Vagina (tissue), 2 donors: ENCODE results near the gene EYS. TPM values are rescaled to one million over a fixed set of nuclear protein-coding genes. Genes with fewer than 3 reads are reported as not detected.
"Not testable (repeated sequence)": the region's sequence is repeated elsewhere in the genome, so short reads cannot be mapped to it uniquely, and the experiment has no call there.

Source experiments
- DNase-seq, 2 donors: peaks; one replicate each; pipeline ENCODE4 v3.0.0-alpha.2; 2017; ENCODE audit errors: extremely low spot score in 2 of 2
- H3K27ac ChIP-seq: fragments of 200-600 bp; sonication (generic); one replicate; pipeline ENCODE4 v1.5.1; 2019
- H3K27me3 ChIP-seq: fragments of 200-600 bp; sonication (generic); one replicate; pipeline ENCODE4 v1.5.1; 2019
- H3K36me3 ChIP-seq, 2 donors: fragments of 200-600 bp; sonication (generic); one replicate each; pipeline ENCODE4 v1.5.1; 2017 to 2019
- H3K4me1 ChIP-seq: fragments of 200-600 bp; sonication (generic); one replicate; pipeline ENCODE4 v1.5.1; 2019
- H3K4me3 ChIP-seq, 2 donors: fragments of 200-600 bp; sonication (generic); 1 replicate in 1 of 2; 2 replicates in 1 of 2; pipeline ENCODE4 v1.5.1; 2016 to 2019
- H3K9me3 ChIP-seq: fragments of 200-600 bp; sonication (generic); one replicate; pipeline ENCODE4 v1.5.1; 2019
- CTCF ChIP-seq, 3 experiments: fragments of 450-650 bp in 2 of 3; fragments of 200-600 bp in 1 of 3; sonication (generic) in 1 of 3; IDR thresholded peaks; one replicate each; pipeline ENCODE4 v1.5.1; 2017 to 2019; ENCODE audit warnings: antibody characterized with exemption in 3 of 3, mild to moderate bottlenecking in 2 of 3, moderate library complexity in 2 of 3
- POLR2A ChIP-seq, 2 donors: fragments of 450-650 bp; IDR thresholded peaks; one replicate each; pipeline ENCODE4 v1.6.1; 2017; ENCODE audit warnings: antibody characterized with exemption in 2 of 2, mild to moderate bottlenecking in 2 of 2, moderate library complexity in 2 of 2
- POLR2AphosphoS5 ChIP-seq, 2 donors: sonication (generic); formaldehyde crosslinking; IDR thresholded peaks; one replicate each; pipeline ENCODE4 v1.9.0; 2017; ENCODE audit warnings: antibody characterized with exemption in 2 of 2, mild to moderate bottlenecking in 2 of 2, low read depth in 1 of 2; ENCODE audit not compliant: insufficient read depth in 1 of 2
- intact Hi-C: fragments of 100-400 bp; cut with DNase I; formaldehyde crosslinking; loops from one replicate; pipeline ENCODE4 v1.15.1; 2023
- total RNA-seq: library from RNA; depleted of rRNA; stranded (reverse); fragments of >200 nt; gene quantifications from one replicate; pipeline ENCODE4 v1.2.3, GENCODE V29; 2016

The EYS gene
- total RNA-seq, 1 donor from 2014 or later, result not detected

DNA sequence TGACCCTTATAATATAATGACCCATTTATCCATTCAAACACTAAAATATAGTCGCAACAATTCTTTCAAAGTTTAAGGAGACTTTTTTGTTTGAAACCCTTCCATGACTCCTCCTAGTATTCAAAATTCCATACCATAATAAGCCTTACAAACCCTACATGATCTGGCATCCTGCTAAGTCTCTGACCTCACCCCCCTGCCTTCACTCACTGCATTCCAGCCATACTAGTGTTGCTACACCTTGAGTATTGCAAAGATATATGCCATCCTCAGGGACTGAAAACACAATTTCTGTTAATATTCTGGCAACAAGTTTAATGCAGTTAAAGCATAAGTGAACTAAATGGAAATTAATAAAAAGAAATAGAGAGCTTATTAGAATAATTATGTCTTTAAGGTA lies 168.4 kb downstream of the EYS start:
- no peak for DNase-seq
- H3K27me3 ChIP-seq, result no peaks in the 10 kb centered on the region
- TF ChIP-seq POLR2A (IDR thresholded peaks at IDR 0.05), result no peak
- no peak for TF ChIP-seq CTCF (IDR thresholded peaks at IDR 0.05)
- no peak for TF ChIP-seq POLR2AphosphoS5 (IDR thresholded peaks at IDR 0.05; ENCODE audit: insufficient read depth in 1 of 2, low read depth in 1 of 2)
- H3K36me3 ChIP-seq, result no peaks in the 10 kb centered on the region
- no peak overlapping the region for H3K27ac ChIP-seq
- no peaks in the 10 kb centered on the region for H3K4me1 ChIP-seq
- intact Hi-C loops, result no loop called here
- H3K4me3 ChIP-seq, result no peak overlapping the region
- H3K9me3 ChIP-seq, result no peaks in the 10 kb centered on the region

- TF ChIP-seq CTCF (IDR thresholded peaks at IDR 0.05) (no peak), POLR2AphosphoS5 (IDR thresholded peaks at IDR 0.05; ENCODE audit: insufficient read depth in 1 of 2, low read depth in 1 of 2) (no peak), POLR2A (IDR thresholded peaks at IDR 0.05) (no peak)
- Histone ChIP-seq H3K4me3 (no peak overlapping the region), H3K27ac (no peak overlapping the region), H3K27me3 (no peaks in the 10 kb centered on the region), H3K36me3 (no peaks in the 10 kb centered on the region), H3K4me1 (no peaks in the 10 kb centered on the region), H3K9me3 (no peaks in the 10 kb centered on the region)
- intact Hi-C loops, result no loop called here
- DNase-seq, result no peak
These were observed 169.4 kb downstream of the EYS start for GRCh38 chr6:65537600-65537999.

DNA sequence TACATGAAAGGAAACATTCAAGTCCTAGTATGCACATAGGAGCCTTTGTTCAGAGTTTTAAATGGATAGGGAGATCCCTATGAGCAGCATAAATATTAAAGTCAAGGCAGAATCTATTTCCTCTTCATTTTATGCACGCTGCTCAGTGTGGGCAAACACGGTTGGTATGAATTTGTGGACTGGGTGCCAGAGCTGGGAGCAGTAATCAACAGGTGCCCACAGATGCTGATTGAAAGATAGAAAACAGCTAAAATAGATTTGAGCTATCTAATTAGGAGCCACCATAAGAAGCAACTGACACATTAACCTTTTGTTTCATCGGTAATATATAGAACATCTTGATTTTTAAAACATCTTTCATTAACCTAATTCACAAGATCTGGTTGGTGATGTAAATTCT lies 175.5 kb downstream of the EYS start:
- TF ChIP-seq POLR2A (IDR thresholded peaks at IDR 0.05), result no peak
- no peak for TF ChIP-seq POLR2AphosphoS5 (IDR thresholded peaks at IDR 0.05; ENCODE audit: insufficient read depth in 1 of 2, low read depth in 1 of 2)
- TF ChIP-seq CTCF (IDR thresholded peaks at IDR 0.05), result no peak
- Histone ChIP-seq H3K27me3 (no peaks in the 10 kb centered on the region), H3K4me3 (no peak overlapping the region), H3K9me3 (no peaks in the 10 kb centered on the region), H3K4me1 (no peaks in the 10 kb centered on the region), H3K36me3 (no peaks in the 10 kb centered on the region), H3K27ac (no peak overlapping the region)
- DNase-seq, result no peak
- intact Hi-C loops, result no loop called here

DNA sequence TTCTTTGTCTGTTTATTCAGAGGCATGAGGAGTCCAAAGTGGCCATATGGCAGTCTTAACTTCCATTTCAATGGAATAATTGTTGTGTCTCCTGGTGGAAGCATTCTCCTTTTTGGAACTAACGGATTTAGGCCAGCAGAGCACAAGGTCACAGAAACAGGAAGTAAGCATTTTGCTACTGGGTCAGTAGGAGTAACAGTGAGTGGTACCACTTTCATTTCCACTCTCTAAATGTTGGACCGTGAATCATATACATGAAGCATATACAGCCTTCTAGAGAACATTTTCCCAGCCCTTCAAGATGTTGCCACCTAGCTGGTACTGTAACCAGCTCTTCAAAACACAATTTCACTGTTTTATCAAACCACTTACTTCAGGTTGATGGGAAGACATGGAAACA lies 182.8 kb downstream of the EYS start:
- intact Hi-C loops, result no loop called here
- no peaks in the 10 kb centered on the region for H3K4me1 ChIP-seq
- no peak for DNase-seq
- no peak overlapping the region for H3K4me3 ChIP-seq
- TF ChIP-seq POLR2AphosphoS5 (IDR thresholded peaks at IDR 0.05; ENCODE audit: insufficient read depth in 1 of 2, low read depth in 1 of 2), result no peak
- no peak for TF ChIP-seq POLR2A (IDR thresholded peaks at IDR 0.05)
- no peak for TF ChIP-seq CTCF (IDR thresholded peaks at IDR 0.05)
- H3K36me3 ChIP-seq, result no peaks in the 10 kb centered on the region
- H3K27me3 ChIP-seq, result no peaks in the 10 kb centered on the region
- no peak overlapping the region for H3K27ac ChIP-seq
- H3K9me3 ChIP-seq, result no peaks in the 10 kb centered on the region

- Histone ChIP-seq H3K27ac (no peak overlapping the region), H3K9me3 (no peaks in the 10 kb centered on the region), H3K36me3 (no peaks in the 10 kb centered on the region), H3K4me1 (no peaks in the 10 kb centered on the region), H3K27me3 (no peaks in the 10 kb centered on the region), H3K4me3 (no peak overlapping the region)
- no peak for TF ChIP-seq POLR2AphosphoS5 (IDR thresholded peaks at IDR 0.05; ENCODE audit: insufficient read depth in 1 of 2, low read depth in 1 of 2)
- intact Hi-C loops, result no loop called here
- no peak for DNase-seq
These were observed 201.3 kb downstream of the EYS start for GRCh38 chr6:65505736-65506135.

DNA sequence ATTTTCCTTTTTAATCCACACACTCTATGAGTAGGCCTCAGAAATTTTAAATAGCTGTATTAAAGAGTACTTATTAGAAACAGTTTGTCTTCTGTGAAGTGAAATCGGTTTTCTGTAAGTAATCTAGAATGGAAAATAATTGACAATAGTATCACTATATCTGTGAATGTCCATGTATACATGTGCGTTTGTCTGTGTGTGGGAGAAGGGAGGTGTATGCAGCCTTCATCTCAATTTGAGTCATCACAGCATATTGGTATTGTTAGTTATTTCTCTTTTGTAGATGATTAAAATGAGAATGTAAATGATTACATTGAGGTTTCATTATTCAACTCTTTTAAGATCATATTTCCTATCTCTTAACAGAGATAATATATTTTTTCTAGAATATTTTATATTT lies 206.0 kb downstream of the EYS start:
- Histone ChIP-seq H3K4me1 (no peaks in the 10 kb centered on the region), H3K36me3 (no peaks in the 10 kb centered on the region), H3K9me3 (no peaks in the 10 kb centered on the region), H3K4me3 (no peak overlapping the region), H3K27me3 (no peaks in the 10 kb centered on the region), H3K27ac (no peak overlapping the region)
- intact Hi-C loops, result no loop called here
- TF ChIP-seq CTCF (IDR thresholded peaks at IDR 0.05) (no peak), POLR2A (IDR thresholded peaks at IDR 0.05) (no peak), POLR2AphosphoS5 (IDR thresholded peaks at IDR 0.05; ENCODE audit: insufficient read depth in 1 of 2, low read depth in 1 of 2) (no peak)
- DNase-seq, result no peak

- intact Hi-C loops, H3K4me1 ChIP-seq, DNase-seq, H3K4me3 ChIP-seq, H3K9me3 ChIP-seq, H3K36me3 ChIP-seq, H3K27ac ChIP-seq, H3K27me3 ChIP-seq: not testable (repeated sequence)
These were observed 223.4 kb downstream of the EYS start for GRCh38 chr6:65483652-65484051.
